K562 (cell line): ENCODE results near the gene FGF22. TPM values are rescaled to one million over a fixed set of nuclear protein-coding genes. Genes with fewer than 3 reads are reported as not detected.

Experiments used
- ATAC-seq: fragments of 200-7000 bp; cut with Tn5 transposase; 3 replicates; pipeline ENCODE4 v1.9.1; 2020; ENCODE audit warnings: moderate library complexity
- BruUV-seq: library from RNA; stranded (reverse); fragments of 400-500 nt; replicated peaks from 2 replicates; lab custom pipeline; 2021; lab: Mats Ljungman, UMichigan
- CTCF ChIA-PET: fragments of 300-600 bp; formaldehyde crosslinking; extraction: SDS; loops from one replicate; lab custom pipeline; 2021; ENCODE audit warnings: low intra/inter-chr PET ratio; lab: Yijun Ruan, JAX
- POLR2A ChIA-PET: fragments of 300-600, 350-650 bp; sonication (Branson Sonifier 250); formaldehyde crosslinking; extraction: SDS; loops from one replicate; lab custom pipeline; 2021; ENCODE audit warnings: antibody characterized with exemption, inconsistent platforms; lab: Yijun Ruan, JAX
- DNase-seq, 4 experiments: peaks; one replicate each; pipeline versions ENCODE4 v3.0.0 to v3.0.0-alpha.2; 2011 to 2018; ENCODE audit warnings: low spot score in 3 of 4, mixed read lengths in 3 of 4; ENCODE audit errors: extremely low read depth in 1 of 4
- FAIRE-seq: peaks from 2 replicates; lab custom pipeline; 2011; peaks lifted over from hg19 to GRCh38; lab: Jason Lieb, UNC
- H2AFZ ChIP-seq: 2 replicates; pipeline ENCODE4 v1.6.0; 2011; ENCODE audit warnings: low read depth, low read length, control low read depth, inconsistent platforms
- H3K27ac ChIP-seq: fragments of 200-600 bp; 3 replicates; pipeline ENCODE4 v1.8.0; 2011; ENCODE audit warnings: low read depth, mild to moderate bottlenecking, control low read depth, inconsistent platforms, low read length, moderate library complexity, mixed read lengths; ENCODE audit errors: extremely low read depth
- H3K27me3 ChIP-seq, 2 experiments: fragments of 300-600 bp in 1 of 2; 2 replicates in 1 of 2; 3 replicates in 1 of 2; pipeline versions ENCODE4 v1.6.0 to v1.8.0; 2011; ENCODE audit warnings: inconsistent platforms in 2 of 2, low read length in 2 of 2, mild to moderate bottlenecking in 1 of 2, mixed read lengths in 1 of 2, moderate library complexity in 1 of 2; ENCODE audit not compliant: control insufficient read depth in 2 of 2, insufficient read depth in 2 of 2
- H3K36me3 ChIP-seq: fragments of 300-600 bp; 3 replicates; pipeline ENCODE4 v1.8.0; 2011; ENCODE audit warnings: mild to moderate bottlenecking, low read length, inconsistent platforms; ENCODE audit not compliant: control insufficient read depth, insufficient read depth
- H3K4me1 ChIP-seq, 2 experiments: fragments of 200-600 bp in 1 of 2; replicated peaks in 1 of 2; 2 replicates in 1 of 2; 3 replicates in 1 of 2; pipeline versions ENCODE4 v1.5.1 to v1.8.0; 2011; ENCODE audit warnings: inconsistent platforms in 2 of 2, low read length in 2 of 2, mild to moderate bottlenecking in 1 of 2, mixed read lengths in 1 of 2, moderate library complexity in 1 of 2; ENCODE audit not compliant: control insufficient read depth in 2 of 2, insufficient read depth in 2 of 2
- H3K4me2 ChIP-seq: 2 replicates; pipeline ENCODE4 v1.6.1; 2011; ENCODE audit warnings: low read length, control low read depth, inconsistent platforms, mixed read lengths; ENCODE audit not compliant: insufficient read depth
- H3K4me3 ChIP-seq: fragments of 200-600 bp; sonication (generic), shearing (Covaris generic); 2 replicates; pipeline ENCODE4 v1.5.1; 2016; ENCODE audit warnings: control low read depth, inconsistent platforms
- H3K79me2 ChIP-seq: fragments of 200-600 bp; 3 replicates; pipeline ENCODE4 v1.8.0; 2011; ENCODE audit warnings: low read length, inconsistent platforms; ENCODE audit not compliant: control insufficient read depth, insufficient read depth
- H3K9ac ChIP-seq, 2 experiments: 2 replicates each; pipeline versions ENCODE4 v1.6.0 to v1.6.1; 2011; ENCODE audit warnings: low read depth in 2 of 2, low read length in 2 of 2, control low read depth in 1 of 2, inconsistent platforms in 1 of 2, mild to moderate bottlenecking in 1 of 2, mixed read lengths in 1 of 2; ENCODE audit not compliant: insufficient read depth in 1 of 2
- H3K9me1 ChIP-seq: one replicate; pipeline ENCODE4 v1.6.0; 2011; ENCODE audit warnings: inconsistent platforms, mild to moderate bottlenecking, low read length, moderate library complexity; ENCODE audit not compliant: control insufficient read depth, insufficient read depth
- H3K9me3 ChIP-seq: replicated peaks from 2 replicates; pipeline ENCODE4 v1.5.1; 2011; ENCODE audit warnings: low read depth, low read length, inconsistent platforms; ENCODE audit not compliant: control insufficient read depth, insufficient read depth
- H4K20me1 ChIP-seq: replicated peaks from 2 replicates; pipeline ENCODE4 v1.6.1; 2011; ENCODE audit warnings: low read length, inconsistent platforms, mixed read lengths; ENCODE audit not compliant: control insufficient read depth, insufficient read depth
- FOXM1 ChIP-seq, 2 experiments: fragments of 450-650 bp in 1 of 2; sonication (generic) in 1 of 2; formaldehyde crosslinking in 1 of 2; IDR thresholded peaks; 2 replicates each; pipeline versions ENCODE4 v1.6.1 to v1.9.0; 2017 to 2022; ENCODE audit warnings: low read depth in 2 of 2, mild to moderate bottlenecking in 2 of 2, missing genetic modification reagents in 1 of 2, moderate library complexity in 1 of 2
- HMGN3 ChIP-seq: IDR thresholded peaks from 2 replicates; pipeline ENCODE4 v1.6.1; 2011; ENCODE audit warnings: borderline replicate concordance, low read depth, mild to moderate bottlenecking, mixed read lengths, low read length; ENCODE audit not compliant: insufficient read length; ENCODE audit errors: extremely low read depth
- NFXL1 ChIP-seq: fragments of 450-650 bp; formaldehyde crosslinking; IDR thresholded peaks from 2 replicates; pipeline ENCODE4 v1.4.0; 2021; ENCODE audit warnings: mild to moderate bottlenecking
- NR2C1 ChIP-seq, 2 experiments: fragments of 450-650 bp; IDR thresholded peaks; 2 replicates each; pipeline ENCODE4 v1.6.1; 2017; ENCODE audit warnings: mild to moderate bottlenecking in 2 of 2, antibody characterized with exemption in 1 of 2, inconsistent platforms in 1 of 2, missing compliant biosample characterization in 1 of 2, missing genetic modification characterization in 1 of 2
- NR2C2 ChIP-seq, 2 experiments: fragments of 200-800 bp in 1 of 2; sonication (Bioruptor generic) in 1 of 2; sonication (generic) in 1 of 2; formaldehyde crosslinking in 1 of 2; IDR thresholded peaks; 2 replicates each; pipeline versions ENCODE4 v1.6.1 to v1.8.0; 2016 to 2022; ENCODE audit warnings: mild to moderate bottlenecking in 1 of 2, missing compliant biosample characterization in 1 of 2, missing genetic modification characterization in 1 of 2, missing genetic modification reagents in 1 of 2
- PHF21A ChIP-seq: fragments of 450-650 bp; IDR thresholded peaks from 2 replicates; pipeline ENCODE4 v1.6.1; 2017; ENCODE audit warnings: low read depth, borderline replicate concordance
- RBM14 ChIP-seq: fragments of 200-400 bp; formaldehyde crosslinking; IDR thresholded peaks from 2 replicates; pipeline ENCODE4 v1.6.1; 2018; ENCODE audit warnings: low read depth, mild to moderate bottlenecking, low read length, moderate library complexity, borderline replicate concordance; ENCODE audit not compliant: insufficient read depth
- TEAD2 ChIP-seq: fragments of 450-650 bp; IDR thresholded peaks from 2 replicates; pipeline ENCODE4 v1.6.1; 2016; ENCODE audit warnings: missing genetic modification characterization, control low read depth, missing compliant biosample characterization
- THRAP3 ChIP-seq: fragments of 450-650 bp; IDR thresholded peaks from 2 replicates; pipeline ENCODE4 v1.6.1; 2016; ENCODE audit warnings: mild to moderate bottlenecking, inconsistent platforms, borderline replicate concordance
- ZBTB1 ChIP-seq: sonication (generic); formaldehyde crosslinking; IDR thresholded peaks from 2 replicates; pipeline ENCODE4 v1.8.1; 2023; ENCODE audit warnings: missing genetic modification reagents, low read depth, mild to moderate bottlenecking, borderline replicate concordance
- ZBTB7A ChIP-seq: IDR thresholded peaks from 2 replicates; pipeline ENCODE4 v1.6.1; 2011; ENCODE audit warnings: low read depth, mild to moderate bottlenecking, low read length, moderate library complexity, borderline replicate concordance; ENCODE audit not compliant: control insufficient read depth
- ZNF324 ChIP-seq: fragments of 250-450 bp; sonication (Bioruptor Pico); IDR thresholded peaks from 2 replicates; pipeline ENCODE4 v1.4.0; 2020; ENCODE audit warnings: mild to moderate bottlenecking
- WGBS: fragments of 100-300 bp; shearing (Covaris generic); methylation state at CpG from one replicate; pipeline ENCODE4 v1.1.6; 2016; ENCODE audit warnings: low coverage, mixed read lengths; ENCODE audit not compliant: insufficient coverage; ENCODE audit errors: missing lambda C conversion rate; 5-methylcytosine and 5-hydroxymethylcytosine counted together
- in situ Hi-C: fragments of 300-500 bp; cut with MboI; formaldehyde crosslinking; loops from 4 replicates; pipeline ENCODE4 v1.15.0; 2018; ENCODE audit warnings: inconsistent platforms, mixed read lengths
- intact Hi-C: fragments of 100-400 bp; cut with micrococcal nuclease; formaldehyde crosslinking; loops from 2 replicates; pipeline ENCODE4 v1.14.2; 2022
- polyA plus RNA-seq, 8 experiments: library from polyadenylated mRNA; depleted of rRNA in 4 of 8; stranded (reverse) in 5 of 8; unstranded in 3 of 8; fragments of >200 nt; fragmentation: Nextera tagmentation in 2 of 8; fragmentation: Illumina TruSeq in 1 of 8; extraction: Ambion mirVana in 2 of 8; extraction: Trizol in 1 of 8; gene quantifications; 2 replicates each; pipeline versions ENCODE4 v1.2.1 to v1.2.3, GENCODE V29; 2011 to 2014; ENCODE audit warnings: inconsistent platforms in 1 of 8, missing spikeins in 1 of 8
- total RNA-seq, 7 experiments: library from RNA; depleted of rRNA in 6 of 7; stranded (reverse); fragments of >200 nt in 6 of 7; fragmentation: Illumina TruSeq in 2 of 7; extraction: Trizol in 2 of 7; gene quantifications; 2 replicates each; pipeline versions ENCODE4 v1.2.1 to v1.2.3, GENCODE V29; 2011 to 2021; ENCODE audit warnings: low replicate concordance in 1 of 7

The FGF22 gene
- total and polyA plus RNA-seq, 9 of the 15 experiments (the other 6 are each of a cell fraction or from before 2014, with no cell fraction given) = 0.14 to 2.2 (median 0.86) TPM; not detected in 4

DNA sequence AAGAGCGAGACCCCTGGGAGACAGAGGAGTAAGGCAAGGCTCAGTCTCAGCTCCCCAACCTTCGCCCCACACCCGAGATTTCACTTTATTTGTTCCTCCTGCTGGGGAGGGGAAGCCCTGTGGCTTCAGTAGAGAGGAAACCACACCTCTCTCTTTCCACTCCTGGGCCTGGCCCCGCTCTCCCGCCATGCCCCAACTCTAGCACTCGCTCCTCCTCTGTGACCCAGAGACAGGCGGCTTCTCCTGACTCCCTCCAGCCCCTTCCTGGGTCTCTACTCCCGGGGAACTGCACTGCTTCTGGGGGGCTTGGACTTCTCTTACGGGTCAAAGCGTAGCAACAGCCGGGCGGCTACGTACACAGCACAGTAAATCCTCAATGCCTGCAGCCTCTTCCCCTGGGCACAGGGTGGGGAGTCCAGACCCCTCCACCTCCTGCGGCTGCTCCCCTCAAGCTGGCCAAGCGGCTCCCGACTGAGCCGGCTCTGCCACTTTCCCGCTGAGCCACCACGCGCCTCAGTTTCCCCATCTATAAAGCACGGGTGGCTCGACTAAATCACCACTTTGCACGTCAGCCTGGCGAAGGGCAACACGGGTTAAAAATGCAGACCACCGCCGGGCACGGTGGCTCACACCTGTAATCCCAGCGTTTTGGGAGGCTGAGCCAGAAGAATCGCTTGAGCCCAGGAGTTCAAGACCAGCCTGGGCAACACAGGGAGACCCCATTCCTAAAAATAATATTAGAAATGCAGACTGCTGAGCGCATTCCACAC lies 21.9 kb downstream of the FGF22 start (continued):
- 0 out of 2 replicates have a peak, but pooled peaks have one; percentile 39 for TF ChIP-seq ZBTB1 (CRISPR knock-in tag)
- no peak for TF ChIP-seq TEAD2 (tag)

DNA sequence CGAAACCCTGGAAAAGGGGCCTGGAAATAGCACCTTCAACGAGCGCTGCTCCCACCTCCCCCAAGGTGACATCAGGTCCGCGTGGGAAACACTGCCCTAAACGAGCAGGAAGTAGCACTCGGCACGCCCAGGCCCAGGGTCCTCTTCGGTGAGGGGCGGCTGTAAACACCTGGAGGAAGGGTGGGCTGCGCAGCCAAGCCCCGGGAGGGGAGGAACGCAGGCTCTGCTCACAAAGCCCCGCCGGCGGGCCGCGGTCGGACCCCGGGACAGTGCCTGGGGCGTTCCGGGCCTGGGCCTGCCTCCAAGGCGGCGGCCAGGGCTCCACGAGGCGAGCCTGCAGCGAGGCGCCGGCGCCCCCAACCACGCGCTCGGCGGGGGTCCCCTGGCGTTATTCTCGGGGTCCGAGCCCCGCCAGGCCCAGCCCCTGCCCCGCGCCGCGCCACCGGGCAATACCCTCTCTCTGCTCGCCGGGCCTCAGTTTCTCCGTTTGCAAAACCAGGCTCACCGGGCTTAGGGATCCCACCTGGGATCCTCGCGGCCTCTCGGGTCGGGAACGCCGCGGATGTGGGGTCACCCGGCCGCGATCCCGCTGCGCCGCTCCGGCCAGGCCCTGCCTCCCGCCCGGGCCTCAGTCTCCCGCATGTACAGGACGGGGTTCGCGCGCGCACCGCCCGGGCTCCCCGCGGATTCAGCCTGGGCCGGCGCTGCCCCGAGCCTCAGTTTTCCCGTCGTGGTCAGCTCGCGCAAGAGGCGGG lies 22.7 kb downstream of the FGF22 start:
- in situ Hi-C loops = no loop called here
- Histone ChIP-seq H3K27ac (peak overlapping the region; percentile 98), H3K79me2 (peaks cover 56% of the 10 kb centered on the region), H3K9me1 (peaks cover 14% of the 10 kb centered on the region), H2AFZ (0 out of 2 replicates have a peak overlapping the region, but pooled peaks have one; percentile 51), H3K4me1 (peaks cover 21 to 68% of the 10 kb centered on the region in 2 experiments), H3K4me3 (peak overlapping the region; percentile 100), H3K9ac (peak overlapping the region; percentile 97), H3K36me3 (peaks cover 42% of the 10 kb centered on the region; the same call in 2 of the 3 replicates), H3K4me2 (peak overlapping the region; percentile 88), H3K27me3 (no peaks in the 10 kb centered on the region), H3K9me3 (peaks cover 9% of the 10 kb centered on the region), H4K20me1 (peaks cover 44% of the 10 kb centered on the region)
- DNase-seq = peak; percentile 60 to 77 (median 66)
- ATAC-seq = peak; percentile 80
- POLR2A ChIA-PET = interaction anchor here (0.6 to 1.0 kb wide), 6 partner anchors 8 to 531 kb away, joined by 3 to 5 read pairs (median 4); partner anchors contain the start of gene FSTL3
- BruUV-seq = no TSS peak
- under 1% methylated on average over 72 of the region's 81 CpGs for WGBS
- CTCF ChIA-PET = no interaction called here
- intact Hi-C loops = no loop called here
- peak; percentile 74 for FAIRE-seq
- TF ChIP-seq PHF21A = no peak
- peak; percentile 91 for TF ChIP-seq ZBTB7A
- TF ChIP-seq HMGN3 = peak; percentile 12
- no peak for TF ChIP-seq NFXL1 (CRISPR knock-in tag)
- no peak for TF ChIP-seq NR2C1 (IDR thresholded peaks at IDR 0.05)
- no peak for TF ChIP-seq NR2C1 (tag; IDR thresholded peaks at IDR 0.05)
- no peak for TF ChIP-seq NR2C2 (CRISPR knock-in tag; IDR thresholded peaks at IDR 0.05)
- TF ChIP-seq NR2C2 (tag; IDR thresholded peaks at IDR 0.05) = 0 out of 2 replicates have a peak, but pooled peaks have one; percentile 2
- TF ChIP-seq FOXM1 (IDR thresholded peaks at IDR 0.05; ENCODE audit: low read depth) = no peak
- 0 out of 2 replicates have a peak, but pooled peaks have one; percentile 44 for TF ChIP-seq FOXM1 (CRISPR knock-in tag; IDR thresholded peaks at IDR 0.05; ENCODE audit: low read depth)
- TF ChIP-seq RBM14 = 0 out of 2 replicates have a peak, but pooled peaks have one; percentile 79
- no peak for TF ChIP-seq ZNF324 (CRISPR knock-in tag)
- no peak for TF ChIP-seq THRAP3
